HepG2 (cell line): ENCODE results near the gene CAPZB. TPM values are rescaled to one million over a fixed set of nuclear protein-coding genes. Genes with fewer than 3 reads are reported as not detected.

Experiments
- ATAC-seq: fragments of 200-7000 bp; cut with Tn5 transposase; 3 replicates; pipeline ENCODE4 v1.9.1; 2020; ENCODE audit warnings: mild to moderate bottlenecking, moderate library complexity
- BruUV-seq: library from RNA; stranded (reverse); fragments of 400-500 nt; replicated peaks from 2 replicates; lab custom pipeline; 2021; lab: Mats Ljungman, UMichigan
- CTCF ChIA-PET: fragments of 300-600 bp; formaldehyde crosslinking; extraction: SDS; loops from one replicate; lab custom pipeline; 2021; ENCODE audit warnings: low total read pairs, inconsistent platforms, low intra/inter-chr PET ratio; lab: Yijun Ruan, JAX
- POLR2A ChIA-PET: fragments of 350-600 bp; sonication (Branson Sonifier 250); formaldehyde crosslinking; loops from one replicate; lab custom pipeline; 2020; ENCODE audit warnings: antibody characterized with exemption, inconsistent platforms; lab: Yijun Ruan, JAX
- DNase-seq: peaks from one replicate; pipeline ENCODE4 v3.0.0-alpha.2; 2015; ENCODE audit warnings: low spot score
- FAIRE-seq: peaks from 3 replicates; lab custom pipeline; 2011; peaks lifted over from hg19 to GRCh38; lab: Jason Lieb, UNC
- H2AFZ ChIP-seq: one replicate; pipeline ENCODE4 v1.6.1; 2011; ENCODE audit warnings: low read length, inconsistent platforms
- H3K27ac ChIP-seq: fragments of 300-600 bp; 3 replicates; pipeline ENCODE4 v1.8.0; 2011; ENCODE audit warnings: mixed run types, mild to moderate bottlenecking, mixed read lengths, low read length, inconsistent platforms; ENCODE audit not compliant: insufficient read depth; ENCODE audit errors: extremely low read length
- H3K27me3 ChIP-seq, 2 experiments: fragments of 200-600 bp in 1 of 2; 2 replicates in 1 of 2; 3 replicates in 1 of 2; pipeline versions ENCODE4 v1.6.0 to v1.8.0; 2011; ENCODE audit warnings: low read length in 2 of 2, mild to moderate bottlenecking in 2 of 2, moderate library complexity in 2 of 2, inconsistent platforms in 1 of 2; ENCODE audit not compliant: insufficient read depth in 2 of 2, control insufficient read depth in 1 of 2
- H3K36me3 ChIP-seq, 2 experiments: fragments of 200-600 bp in 1 of 2; replicated peaks in 1 of 2; 2 replicates in 1 of 2; 3 replicates in 1 of 2; pipeline versions ENCODE4 v1.5.1 to v1.8.0; 2011; ENCODE audit warnings: low read length in 2 of 2, inconsistent platforms in 1 of 2; ENCODE audit not compliant: insufficient read depth in 2 of 2, control insufficient read depth in 1 of 2
- H3K4me1 ChIP-seq: 2 replicates; pipeline ENCODE4 v1.5.1; 2012; ENCODE audit warnings: low read length, inconsistent platforms; ENCODE audit not compliant: insufficient read depth
- H3K4me2 ChIP-seq: 2 replicates; pipeline ENCODE4 v1.6.0; 2011; ENCODE audit warnings: low read depth, low read length, inconsistent platforms
- H3K4me3 ChIP-seq, 3 experiments: fragments of 200-600 bp in 1 of 3; sonication (generic), shearing (Covaris generic) in 1 of 3; replicated peaks in 1 of 3; 2 replicates each; pipeline ENCODE4 v1.5.1; 2011 to 2016; ENCODE audit warnings: low read length in 3 of 3, inconsistent platforms in 2 of 3, low read depth in 2 of 3, mild to moderate bottlenecking in 2 of 3, control low read depth in 1 of 3, mixed read lengths in 1 of 3; ENCODE audit not compliant: insufficient read depth in 1 of 3
- H3K79me2 ChIP-seq: one replicate; pipeline ENCODE4 v1.6.1; 2011; ENCODE audit warnings: low read length, inconsistent platforms; ENCODE audit not compliant: insufficient read depth
- H3K9ac ChIP-seq: 2 replicates; pipeline ENCODE4 v1.6.0; 2011; ENCODE audit warnings: mild to moderate bottlenecking, low read depth, low read length, inconsistent platforms; ENCODE audit not compliant: insufficient read depth
- H3K9me3 ChIP-seq: 2 replicates; pipeline ENCODE4 v1.5.1; 2012; ENCODE audit warnings: mild to moderate bottlenecking, low read length
- H4K20me1 ChIP-seq: 2 replicates; pipeline ENCODE4 v1.6.0; 2011; ENCODE audit warnings: inconsistent platforms, mild to moderate bottlenecking, low read length, moderate library complexity; ENCODE audit not compliant: insufficient read depth
- CBX2 ChIP-seq, 2 experiments: fragments of 200-600 bp in 1 of 2; sonication (generic); formaldehyde crosslinking in 1 of 2; IDR thresholded peaks; 2 replicates each; pipeline versions ENCODE4 v1.7.0 to v1.8.1; 2018 to 2022; ENCODE audit warnings: low read depth in 2 of 2, low read length in 1 of 2, mild to moderate bottlenecking in 1 of 2, missing genetic modification reagents in 1 of 2
- EHMT2 ChIP-seq: fragments of 200-600 bp; sonication (generic); IDR thresholded peaks from 2 replicates; pipeline ENCODE4 v1.7.0; 2017; ENCODE audit warnings: antibody characterized with exemption, low read depth, low read length, borderline replicate concordance
- ERF ChIP-seq: IDR thresholded peaks from 2 replicates; pipeline ENCODE4 v1.6.1; 2018; ENCODE audit warnings: missing biosample characterization, missing genetic modification reagents
- GPN1 ChIP-seq: sonication (generic); formaldehyde crosslinking; IDR thresholded peaks from 2 replicates; pipeline ENCODE4 v1.5.1; 2020; ENCODE audit warnings: missing genetic modification reagents, borderline replicate concordance
- IKZF1 ChIP-seq: fragments of 450-650 bp; IDR thresholded peaks from 2 replicates; pipeline ENCODE4 v1.7.1; 2016
- JUN ChIP-seq: sonication (generic); formaldehyde crosslinking; IDR thresholded peaks from 2 replicates; pipeline ENCODE4 v1.4.0; 2020; ENCODE audit warnings: mild to moderate bottlenecking, missing genetic modification reagents
- KAT8 ChIP-seq: IDR thresholded peaks from 2 replicates; pipeline ENCODE4 v1.6.1; 2016; ENCODE audit warnings: missing genetic modification reagents, missing compliant biosample characterization
- LBX2 ChIP-seq: sonication (generic); formaldehyde crosslinking; IDR thresholded peaks from 2 replicates; pipeline ENCODE4 v1.5.0; 2020; ENCODE audit warnings: missing genetic modification reagents, mild to moderate bottlenecking, borderline replicate concordance
- MBD4 ChIP-seq: IDR thresholded peaks from 2 replicates; pipeline ENCODE4 v1.6.1; 2012; ENCODE audit warnings: low read length, inconsistent platforms, borderline replicate concordance
- MNT ChIP-seq: fragments of 450-650 bp; IDR thresholded peaks from 2 replicates; pipeline ENCODE4 v1.6.1; 2016
- NR3C1 ChIP-seq: sonication (generic); formaldehyde crosslinking; IDR thresholded peaks from 2 replicates; pipeline ENCODE4 v1.4.0; 2020; ENCODE audit warnings: missing genetic modification reagents
- RFX5 ChIP-seq: IDR thresholded peaks from 2 replicates; pipeline ENCODE4 v1.6.1; 2011; ENCODE audit warnings: low read depth, low read length, improper control_type of control experiment
- SAP130 ChIP-seq: IDR thresholded peaks from 2 replicates; pipeline ENCODE4 v1.6.1; 2016; ENCODE audit warnings: low read depth
- ZFP36 ChIP-seq: fragments of 150-350 bp; IDR thresholded peaks from 2 replicates; pipeline ENCODE4 v1.6.1; 2018; ENCODE audit warnings: borderline replicate concordance, low read length, low read depth; ENCODE audit not compliant: partially characterized antibody
- ZFP82 ChIP-seq: sonication (generic); formaldehyde crosslinking; IDR thresholded peaks from 2 replicates; pipeline ENCODE4 v1.5.1; 2020; ENCODE audit warnings: mild to moderate bottlenecking, missing genetic modification reagents, borderline replicate concordance
- ZMAT5 ChIP-seq: sonication (generic); formaldehyde crosslinking; IDR thresholded peaks from 2 replicates; pipeline ENCODE4 v1.5.0; 2020; ENCODE audit warnings: mild to moderate bottlenecking, low read depth, missing genetic modification reagents, borderline replicate concordance
- ZNF160 ChIP-seq: sonication (generic); formaldehyde crosslinking; IDR thresholded peaks from 2 replicates; pipeline ENCODE4 v1.8.0; 2022; ENCODE audit warnings: mild to moderate bottlenecking, inconsistent platforms, missing genetic modification reagents
- ZNF878 ChIP-seq: sonication (generic); formaldehyde crosslinking; IDR thresholded peaks from 2 replicates; pipeline ENCODE4 v1.8.1; 2023; ENCODE audit warnings: mild to moderate bottlenecking, missing genetic modification reagents, moderate library complexity
- ZXDC ChIP-seq: sonication (generic); formaldehyde crosslinking; IDR thresholded peaks from 2 replicates; pipeline ENCODE4 v1.5.0; 2020; ENCODE audit warnings: mild to moderate bottlenecking, missing genetic modification reagents
- WGBS: methylation state at CpG from one replicate; pipeline ENCODE4 v1.1.6; 2017; ENCODE audit warnings: low lambda C conversion rate; 5-methylcytosine and 5-hydroxymethylcytosine counted together
- in situ Hi-C: cut with HindIII; loops from 2 replicates; pipeline ENCODE4 v1.10.0; 2017; ENCODE audit warnings: low pct_unique_long_range_greater_than_20kb; ENCODE audit not compliant: extremely low pct_ligation_motif_present
- intact Hi-C: fragments of 100-400 bp; cut with micrococcal nuclease; formaldehyde crosslinking; loops from one replicate; pipeline ENCODE4 v1.10.0; 2022; ENCODE audit not compliant: unreplicated experiment
- polyA plus RNA-seq, 8 experiments: library from polyadenylated mRNA; depleted of rRNA in 3 of 8; stranded (reverse) in 7 of 8; unstranded in 1 of 8; fragments of >200 nt; fragmentation: Illumina TruSeq in 4 of 8; extraction: Trizol in 4 of 8; gene quantifications; 2 replicates each; pipeline versions ENCODE4 v1.2.1 to v1.2.3, GENCODE V29; 2011 to 2016; ENCODE audit warnings: low read depth in 4 of 8, missing spikeins in 1 of 8, mixed read lengths in 1 of 8; ENCODE audit not compliant: insufficient read depth in 1 of 8
- total RNA-seq, 5 experiments: library from RNA; depleted of rRNA; stranded (reverse); fragments of >200 nt; fragmentation: Illumina TruSeq; extraction: Trizol; gene quantifications; 2 replicates each; pipeline ENCODE4 v1.2.3, GENCODE V29; 2016; ENCODE audit warnings: low read depth in 1 of 5

CAPZB gene
- total and polyA plus RNA-seq, 2 of the 13 experiments (the other 11 are each of a cell fraction or from before 2014, with no cell fraction given) = 58.9 to 76.9 TPM

DNA sequence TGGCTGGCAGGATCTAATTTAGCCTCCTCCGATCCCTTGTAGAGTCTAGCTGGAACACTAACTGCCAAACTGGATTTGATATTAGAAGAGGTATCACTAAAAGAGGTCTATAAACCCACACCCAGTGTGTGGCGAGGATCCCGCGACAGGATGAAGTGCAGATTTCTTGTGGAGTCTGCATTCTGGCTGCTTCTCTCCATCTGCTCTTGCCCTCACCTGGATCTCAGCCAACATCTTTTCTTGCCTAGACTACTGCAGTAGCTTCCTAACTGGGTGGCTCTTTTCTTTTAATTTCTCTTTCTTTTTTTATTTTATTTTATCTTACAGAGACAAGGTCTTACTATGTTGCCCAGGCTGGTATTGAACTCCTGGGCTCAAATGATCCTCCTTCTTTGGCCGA lies 48.9 kb upstream of the CAPZB start:
- no peaks in the 10 kb centered on the region for H3K36me3 ChIP-seq
- BruUV-seq = no TSS peak
- POLR2A ChIA-PET = no interaction called here
- no peak for FAIRE-seq
- H3K9ac ChIP-seq = no peak overlapping the region
- H4K20me1 ChIP-seq = no peaks in the 10 kb centered on the region
- H3K27me3 ChIP-seq = no peaks in the 10 kb centered on the region
- no peaks in the 10 kb centered on the region for H3K79me2 ChIP-seq
- no peak overlapping the region for H3K4me3 ChIP-seq
- intact Hi-C loops (no loop called here), in situ Hi-C loops (no loop called here)
- no peak overlapping the region for H3K4me2 ChIP-seq
- H3K27ac ChIP-seq = no peak overlapping the region
- ATAC-seq = no peak
- H2AFZ ChIP-seq = no peak overlapping the region
- WGBS = 74% methylated on average over 5 of the region's 5 CpGs
- TF ChIP-seq JUN (CRISPR knock-in tag) = no peak
- no peak for TF ChIP-seq KAT8 (CRISPR knock-in tag)
- no peak for TF ChIP-seq RFX5
- no peak for TF ChIP-seq IKZF1
- TF ChIP-seq MBD4 = no peak
- no peak for TF ChIP-seq ERF (CRISPR knock-in tag)
- TF ChIP-seq ZNF160 (CRISPR knock-in tag) = no peak
- TF ChIP-seq ZMAT5 (CRISPR knock-in tag) = no peak
- TF ChIP-seq LBX2 (CRISPR knock-in tag) = no peak
- TF ChIP-seq NR3C1 (CRISPR knock-in tag) = no peak
- no peak for TF ChIP-seq SAP130 (CRISPR knock-in tag)
- TF ChIP-seq EHMT2 = no peak
- no peak for TF ChIP-seq CBX2 (IDR thresholded peaks at IDR 0.05; ENCODE audit: low read depth, low read length)
- TF ChIP-seq CBX2 (CRISPR knock-in tag; IDR thresholded peaks at IDR 0.05; ENCODE audit: low read depth) = no peak
- TF ChIP-seq ZXDC (CRISPR knock-in tag) = no peak
- TF ChIP-seq ZFP36 = no peak
- TF ChIP-seq GPN1 (CRISPR knock-in tag) = no peak
- TF ChIP-seq ZNF878 (CRISPR knock-in tag) = no peak
- TF ChIP-seq ZFP82 = no peak
- TF ChIP-seq MNT = no peak
- peaks cover 5% of the 10 kb centered on the region; the same call in 1 of the 2 replicates for H3K9me3 ChIP-seq
- 0 out of 2 replicates have a peak, but pooled peaks cover 4% of the 10 kb centered on the region for H3K4me1 ChIP-seq
- CTCF ChIA-PET = no interaction called here
- no peak for DNase-seq
